BLaER1 (cell line): ENCODE measurements around the gene MAPKAPK2.

Experiments used
- H3K27ac ChIP-seq: shearing (Covaris generic); formaldehyde crosslinking; 2 replicates; pipeline ENCODE4 v1.8.1; 2022
- H3K27me3 ChIP-seq: shearing (Covaris generic); formaldehyde crosslinking; 2 replicates; pipeline ENCODE4 v1.8.1; 2022
- H3K36me3 ChIP-seq: shearing (Covaris generic); formaldehyde crosslinking; 2 replicates; pipeline ENCODE4 v1.8.1; 2022
- H3K4me1 ChIP-seq: shearing (Covaris generic); formaldehyde crosslinking; 2 replicates; pipeline ENCODE4 v1.8.1; 2022
- H3K4me2 ChIP-seq: shearing (Covaris generic); formaldehyde crosslinking; 2 replicates; pipeline ENCODE4 v1.8.1; 2022
- H3K4me3 ChIP-seq: shearing (Covaris generic); formaldehyde crosslinking; 2 replicates; pipeline ENCODE4 v1.8.1; 2022
- H3K9ac ChIP-seq: shearing (Covaris generic); formaldehyde crosslinking; 2 replicates; pipeline ENCODE4 v1.8.1; 2022
- H3K9me3 ChIP-seq: shearing (Covaris generic); formaldehyde crosslinking; 2 replicates; pipeline ENCODE4 v1.8.1; 2022
- H4K20me1 ChIP-seq: shearing (Covaris generic); formaldehyde crosslinking; 2 replicates; pipeline ENCODE4 v1.8.1; 2022
- Cebpa-rat ChIP-seq: shearing (Covaris generic); IDR thresholded peaks from 2 replicates; pipeline ENCODE4 v1.8.1; 2022

Gene MAPKAPK2

GRCh38 chr1:206741142-206741701 is 56.5 kb downstream of the MAPKAPK2 start:
- Histone ChIP-seq H4K20me1 (peaks cover 34% of the 10 kb centered on the region), H3K9me3 (no peaks in the 10 kb centered on the region), H3K4me2 (no peak overlapping the region), H3K27ac (no peak overlapping the region), H3K9ac (no peak overlapping the region), H3K4me3 (no peak overlapping the region), H3K36me3 (peaks cover 45% of the 10 kb centered on the region), H3K4me1 (peaks cover 42% of the 10 kb centered on the region), H3K27me3 (no peaks in the 10 kb centered on the region)
- TF ChIP-seq Cebpa-rat = no peak

- no peak overlapping the region for H3K9ac ChIP-seq
- H3K36me3 ChIP-seq = peaks cover 29% of the 10 kb centered on the region
- H3K4me2 ChIP-seq = no peak overlapping the region
- TF ChIP-seq Cebpa-rat = no peak
- no peak overlapping the region for H3K27ac ChIP-seq
- no peak overlapping the region for H3K4me3 ChIP-seq
- H3K27me3 ChIP-seq = no peaks in the 10 kb centered on the region
- H3K9me3 ChIP-seq = no peaks in the 10 kb centered on the region
- peaks cover 26% of the 10 kb centered on the region for H3K4me1 ChIP-seq
- peaks cover 18% of the 10 kb centered on the region; the same call in 1 of the 2 replicates for H4K20me1 ChIP-seq
Measured at GRCh38 chr1:206742719-206743383, 58.1 kb downstream of the MAPKAPK2 start.

- Histone ChIP-seq H3K27me3 (no peaks in the 10 kb centered on the region), H3K9ac (no peak overlapping the region), H3K4me1 (peaks cover 7% of the 10 kb centered on the region; the same call in 1 of the 2 replicates), H3K27ac (no peak overlapping the region), H3K36me3 (peaks cover 12% of the 10 kb centered on the region), H3K9me3 (no peaks in the 10 kb centered on the region), H4K20me1 (no peaks in the 10 kb centered on the region), H3K4me2 (no peak overlapping the region), H3K4me3 (no peak overlapping the region)
- no peak for TF ChIP-seq Cebpa-rat
Measured at GRCh38 chr1:206744683-206745082, 60.0 kb downstream of the MAPKAPK2 start.

GRCh38 chr1:206745301-206745700 is 60.6 kb downstream of the MAPKAPK2 start:
- Histone ChIP-seq H3K4me2 (no peak overlapping the region), H3K27ac (no peak overlapping the region), H4K20me1 (no peaks in the 10 kb centered on the region), H3K9ac (no peak overlapping the region), H3K27me3 (no peaks in the 10 kb centered on the region), H3K4me1 (0 out of 2 replicates have a peak, but pooled peaks cover 6% of the 10 kb centered on the region), H3K9me3 (no peaks in the 10 kb centered on the region), H3K36me3 (peaks cover 10% of the 10 kb centered on the region; the same call in 1 of the 2 replicates), H3K4me3 (no peak overlapping the region)
- TF ChIP-seq Cebpa-rat = no peak

GRCh38 chr1:206748348-206749030 is 63.8 kb downstream of the MAPKAPK2 start:
- H3K27ac ChIP-seq = no peak overlapping the region
- TF ChIP-seq Cebpa-rat = no peak
- H3K4me1 ChIP-seq = 0 out of 2 replicates have a peak, but pooled peaks cover 6% of the 10 kb centered on the region
- no peaks in the 10 kb centered on the region for H3K9me3 ChIP-seq
- no peak overlapping the region for H3K4me2 ChIP-seq
- no peaks in the 10 kb centered on the region for H3K27me3 ChIP-seq
- no peak overlapping the region for H3K9ac ChIP-seq
- no peak overlapping the region for H3K4me3 ChIP-seq
- no peaks in the 10 kb centered on the region for H4K20me1 ChIP-seq
- no peaks in the 10 kb centered on the region; the same call in 1 of the 2 replicates for H3K36me3 ChIP-seq

GRCh38 chr1:206751891-206752290 is 67.2 kb downstream of the MAPKAPK2 start:
- no peaks in the 10 kb centered on the region for H3K27me3 ChIP-seq
- no peak overlapping the region for H3K4me3 ChIP-seq
- TF ChIP-seq Cebpa-rat = no peak
- H3K9me3 ChIP-seq = peaks cover 10% of the 10 kb centered on the region; the same call in 1 of the 2 replicates
- no peaks in the 10 kb centered on the region for H3K36me3 ChIP-seq
- H3K4me2 ChIP-seq = no peak overlapping the region
- H3K4me1 ChIP-seq = no peaks in the 10 kb centered on the region
- H3K9ac ChIP-seq = no peak overlapping the region
- H4K20me1 ChIP-seq = no peaks in the 10 kb centered on the region
- no peak overlapping the region for H3K27ac ChIP-seq

- no peaks in the 10 kb centered on the region for H4K20me1 ChIP-seq
- H3K27me3 ChIP-seq = no peaks in the 10 kb centered on the region
- no peak for TF ChIP-seq Cebpa-rat
- peaks cover 10% of the 10 kb centered on the region; the same call in 1 of the 2 replicates for H3K9me3 ChIP-seq
- no peak overlapping the region for H3K4me2 ChIP-seq
- no peak overlapping the region for H3K9ac ChIP-seq
- no peak overlapping the region for H3K4me3 ChIP-seq
- peaks cover 2% of the 10 kb centered on the region for H3K4me1 ChIP-seq
- no peaks in the 10 kb centered on the region for H3K36me3 ChIP-seq
- H3K27ac ChIP-seq = no peak overlapping the region
Measured at GRCh38 chr1:206752481-206752880, 67.8 kb downstream of the MAPKAPK2 start.

GRCh38 chr1:206753141-206753540 is 68.4 kb downstream of the MAPKAPK2 start:
- H3K4me1 ChIP-seq = peaks cover 9% of the 10 kb centered on the region
- no peak overlapping the region for H3K4me3 ChIP-seq
- no peaks in the 10 kb centered on the region for H3K36me3 ChIP-seq
- H3K9me3 ChIP-seq = peaks cover 10% of the 10 kb centered on the region; the same call in 1 of the 2 replicates
- H3K27ac ChIP-seq = no peak overlapping the region
- no peak overlapping the region for H3K9ac ChIP-seq
- no peaks in the 10 kb centered on the region for H3K27me3 ChIP-seq
- H3K4me2 ChIP-seq = no peak overlapping the region
- H4K20me1 ChIP-seq = no peaks in the 10 kb centered on the region
- no peak for TF ChIP-seq Cebpa-rat

- Histone ChIP-seq H4K20me1 (no peaks in the 10 kb centered on the region), H3K9me3 (peaks cover 19% of the 10 kb centered on the region; the same call in 1 of the 2 replicates), H3K4me2 (no peak overlapping the region), H3K4me3 (no peak overlapping the region), H3K9ac (no peak overlapping the region), H3K27me3 (no peaks in the 10 kb centered on the region), H3K36me3 (no peaks in the 10 kb centered on the region), H3K27ac (no peak overlapping the region), H3K4me1 (peaks cover 11% of the 10 kb centered on the region)
- no peak for TF ChIP-seq Cebpa-rat
Measured at GRCh38 chr1:206754011-206754410, 69.3 kb downstream of the MAPKAPK2 start.
